GM23338 (cell line): ENCODE results near the gene SNX32. TPM values are rescaled to one million over a fixed set of nuclear protein-coding genes. Genes with fewer than 3 reads are reported as not detected.

Experiments used
- ATAC-seq: fragments of 200-7000 bp; cut with Tn5 transposase; 3 replicates; pipeline ENCODE4 v1.9.1; 2020
- DNase-seq: peaks from one replicate; pipeline ENCODE4 v3.0.0-alpha.2; 2015; ENCODE audit warnings: low spot score
- H2AFZ ChIP-seq: fragments of 200-600 bp; sonication (generic); 2 replicates; pipeline ENCODE4 v1.8.0; 2016; ENCODE audit warnings: antibody characterized with exemption, mild to moderate bottlenecking, moderate library complexity
- H3F3A ChIP-seq: fragments of 200-600 bp; sonication (generic); replicated peaks from 2 replicates; pipeline ENCODE4 v1.8.0; 2017; ENCODE audit warnings: antibody characterized with exemption, mixed run types, low read depth
- H3K27ac ChIP-seq: fragments of 200-600 bp; sonication (generic); 2 replicates; pipeline ENCODE4 v1.6.1; 2016; ENCODE audit warnings: low read depth
- H3K27me3 ChIP-seq: fragments of 200-600 bp; sonication (generic); 2 replicates; pipeline ENCODE4 v1.8.0; 2016; ENCODE audit warnings: mild to moderate bottlenecking, mixed run types, moderate library complexity; ENCODE audit not compliant: insufficient read depth
- H3K36me3 ChIP-seq: fragments of 200-600 bp; sonication (generic); 2 replicates; pipeline ENCODE4 v1.8.0; 2016; ENCODE audit warnings: mild to moderate bottlenecking; ENCODE audit not compliant: insufficient read depth
- H3K4me1 ChIP-seq: fragments of 200-600 bp; sonication (generic); 2 replicates; pipeline ENCODE4 v1.8.0; 2016; ENCODE audit warnings: mild to moderate bottlenecking, moderate library complexity; ENCODE audit not compliant: insufficient read depth
- H3K4me2 ChIP-seq: fragments of 200-600 bp; sonication (generic); 2 replicates; pipeline ENCODE4 v1.7.1; 2017; ENCODE audit warnings: mixed run types
- H3K4me3 ChIP-seq: fragments of 200-600 bp; sonication (generic); 2 replicates; pipeline ENCODE4 v1.6.1; 2016; ENCODE audit warnings: mixed run types
- H3K79me2 ChIP-seq: fragments of 200-600 bp; sonication (generic); replicated peaks from 2 replicates; pipeline ENCODE4 v1.8.0; 2017; ENCODE audit warnings: mild to moderate bottlenecking; ENCODE audit not compliant: insufficient read depth
- H3K9me2 ChIP-seq: fragments of 200-600 bp; sonication (generic); 2 replicates; pipeline ENCODE4 v1.8.0; 2017; ENCODE audit not compliant: insufficient read depth
- H4K20me1 ChIP-seq: fragments of 200-600 bp; sonication (generic); replicated peaks from 2 replicates; pipeline ENCODE4 v1.8.0; 2017; ENCODE audit warnings: mild to moderate bottlenecking; ENCODE audit not compliant: insufficient read depth
- H3K27ac Mint-ChIP-seq: 2 replicates; pipeline ENCODE4 v1.8.0; 2020; ENCODE audit warnings: inconsistent platforms, mild to moderate bottlenecking, moderate library complexity, mixed read lengths
- H3K27me3 Mint-ChIP-seq: 3 replicates; pipeline ENCODE4 v1.8.0; 2022; ENCODE audit warnings: low read depth, mild to moderate bottlenecking, moderate library complexity, mixed read lengths, inconsistent platforms; ENCODE audit not compliant: insufficient read depth, poor library complexity
- H3K36me3 Mint-ChIP-seq: 3 replicates; pipeline ENCODE4 v1.8.0; 2021; ENCODE audit warnings: low read depth, mild to moderate bottlenecking, inconsistent platforms, moderate library complexity, mixed read lengths
- H3K4me1 Mint-ChIP-seq: 3 replicates; pipeline ENCODE4 v1.8.0; 2020; ENCODE audit warnings: mild to moderate bottlenecking, inconsistent platforms, mixed read lengths
- H3K4me3 Mint-ChIP-seq: 3 replicates; pipeline ENCODE4 v1.8.0; 2021; ENCODE audit warnings: moderate library complexity, mild to moderate bottlenecking, inconsistent platforms, mixed read lengths
- H3K9me3 Mint-ChIP-seq: 3 replicates; pipeline ENCODE4 v1.8.0; 2020; ENCODE audit warnings: moderate library complexity, mild to moderate bottlenecking, inconsistent platforms, mixed read lengths
- CREB1 ChIP-seq: fragments of 250-450 bp; sonication (Bioruptor Pico); IDR thresholded peaks from 2 replicates; pipeline ENCODE4 v1.5.0; 2020; ENCODE audit warnings: low read depth, mild to moderate bottlenecking, moderate library complexity
- CTCF ChIP-seq, 2 experiments: fragments of 200-600 bp in 1 of 2; sonication (generic) in 1 of 2; conservative IDR thresholded peaks; 2 replicates each; pipeline versions ENCODE4 v1.5.1 to v1.6.1; 2016 to 2017; ENCODE audit warnings: antibody characterized with exemption in 2 of 2, low read depth in 2 of 2, mild to moderate bottlenecking in 2 of 2, moderate library complexity in 1 of 2
- ETS1 ChIP-seq: IDR thresholded peaks from 2 replicates; pipeline ENCODE4 v1.6.1; 2016; ENCODE audit warnings: antibody characterized with exemption
- EZH2phosphoT487 ChIP-seq: fragments of 200-600 bp; sonication (generic); IDR thresholded peaks from one replicate; pipeline ENCODE4 v1.8.1; 2018; ENCODE audit warnings: antibody characterized with exemption; ENCODE audit not compliant: unreplicated experiment
- JUNB ChIP-seq: IDR thresholded peaks from one replicate; pipeline ENCODE4 v1.6.1; 2016; ENCODE audit warnings: antibody characterized with exemption; ENCODE audit not compliant: unreplicated experiment
- POLR2AphosphoS5 ChIP-seq: IDR thresholded peaks from 2 replicates; pipeline ENCODE4 v1.6.1; 2016; ENCODE audit warnings: antibody characterized with exemption, low read depth
- REST ChIP-seq: IDR thresholded peaks from one replicate; pipeline ENCODE4 v1.6.1; 2018; ENCODE audit warnings: antibody characterized with exemption; ENCODE audit not compliant: unreplicated experiment
- ZNF114 ChIP-seq: fragments of 250-450 bp; sonication (Bioruptor Pico); IDR thresholded peaks from 2 replicates; pipeline ENCODE4 v1.5.0; 2020; ENCODE audit warnings: mild to moderate bottlenecking, moderate library complexity
- ZNF331 ChIP-seq: fragments of 250-450 bp; sonication (Bioruptor Pico); IDR thresholded peaks from 2 replicates; pipeline ENCODE4 v1.5.0; 2020; ENCODE audit warnings: low read depth, mild to moderate bottlenecking, moderate library complexity
- ZNF462 ChIP-seq: fragments of 250-450 bp; sonication (Bioruptor Pico); IDR thresholded peaks from 2 replicates; pipeline ENCODE4 v1.5.0; 2020; ENCODE audit warnings: mild to moderate bottlenecking, moderate library complexity
- polyA plus RNA-seq: library from polyadenylated mRNA; unstranded; fragments of >200 nt; fragmentation: Nextera tagmentation; extraction: Ambion mirVana; gene quantifications from 2 replicates; pipeline ENCODE4 v1.2.1, GENCODE V29; 2016
- total RNA-seq: library from RNA; depleted of rRNA; stranded (reverse); fragments of >200 nt; shearing (Covaris generic); gene quantifications from 2 replicates; pipeline ENCODE4 v1.2.3, GENCODE V29; 2014

The SNX32 gene
- total and polyA plus RNA-seq, 2 experiments from 2014 or later, result 0.49 to 1.2 TPM

- no peak overlapping the region for H2AFZ ChIP-seq
- peaks cover 6% of the 10 kb centered on the region; the same call in 1 of the 2 replicates for H4K20me1 ChIP-seq
- no peaks in the 10 kb centered on the region for H3K27me3 ChIP-seq
- H3F3A ChIP-seq, result peaks cover 27% of the 10 kb centered on the region
- no peaks in the 10 kb centered on the region for H3K9me2 ChIP-seq
- H3K36me3 Mint-ChIP-seq, result peaks cover 39% of the 10 kb centered on the region
- no peak overlapping the region for H3K27ac ChIP-seq
- no peak overlapping the region for H3K4me2 ChIP-seq
- DNase-seq (no peak), ATAC-seq (no peak)
- peaks cover 27% of the 10 kb centered on the region for H3K27me3 Mint-ChIP-seq
- H3K79me2 ChIP-seq, result peaks cover 11% of the 10 kb centered on the region
- H3K4me3 ChIP-seq, result no peak overlapping the region
- no peak overlapping the region for H3K27ac Mint-ChIP-seq
- peaks cover 4% of the 10 kb centered on the region; the same call in 1 of the 2 replicates for H3K36me3 ChIP-seq
- H3K4me1 Mint-ChIP-seq, result peaks cover 16% of the 10 kb centered on the region
- no peak for TF ChIP-seq CTCF (conservative IDR thresholded peaks at IDR 0.05; ENCODE audit: low read depth in 2 of 2)
- TF ChIP-seq POLR2AphosphoS5, result no peak
- no peak for TF ChIP-seq REST
- TF ChIP-seq EZH2phosphoT487, result no peak
- no peak for TF ChIP-seq CREB1 (CRISPR knock-in tag)
- TF ChIP-seq ETS1, result no peak
- no peak for TF ChIP-seq ZNF114 (CRISPR knock-in tag)
- no peak for TF ChIP-seq ZNF331 (CRISPR knock-in tag)
- TF ChIP-seq JUNB, result no peak
- TF ChIP-seq ZNF462 (CRISPR knock-in tag), result no peak
- H3K4me1 ChIP-seq, result peaks cover 8% of the 10 kb centered on the region; the same call in 1 of the 2 replicates
- peak overlapping the region; percentile 19 for H3K4me3 Mint-ChIP-seq
- peaks cover 4% of the 10 kb centered on the region; the same call in 2 of the 3 replicates for H3K9me3 Mint-ChIP-seq
Measured at GRCh38 chr11:65862941-65863888, 29.5 kb downstream of the SNX32 start.
